Liver (tissue), 9 donors: ENCODE results near the gene ITGB1BP1. TPM values are rescaled to one million over a fixed set of nuclear protein-coding genes. Genes with fewer than 3 reads are reported as not detected.

Experiments
- DNase-seq: peaks from one replicate; pipeline ENCODE4 v3.0.0-alpha.2; 2017; ENCODE audit warnings: low spot score
- H3K27ac ChIP-seq, 2 donors: one replicate each; pipeline ENCODE4 v1.7.0; 2013; ENCODE audit warnings: inconsistent platforms in 2 of 2, low read length in 2 of 2, control low read depth in 1 of 2, low read depth in 1 of 2, mild to moderate bottlenecking in 1 of 2
- H3K27me3 ChIP-seq, 4 donors: one replicate each; pipeline versions ENCODE4 v1.6.1 to v1.7.0; 2013; ENCODE audit warnings: low read length in 3 of 4, inconsistent platforms in 1 of 4, mild to moderate bottlenecking in 1 of 4, moderate library complexity in 1 of 4; ENCODE audit not compliant: control insufficient read depth in 4 of 4, insufficient read depth in 4 of 4
- H3K36me3 ChIP-seq, 4 donors: one replicate each; pipeline versions ENCODE4 v1.6.1 to v1.7.0; 2013; ENCODE audit warnings: low read length in 3 of 4, mild to moderate bottlenecking in 3 of 4, low read depth in 1 of 4, moderate library complexity in 1 of 4; ENCODE audit not compliant: control insufficient read depth in 4 of 4, insufficient read depth in 3 of 4
- H3K4me1 ChIP-seq, 4 donors: one replicate each; pipeline versions ENCODE4 v1.6.1 to v1.7.0; 2013; ENCODE audit warnings: low read length in 3 of 4, mild to moderate bottlenecking in 3 of 4, moderate library complexity in 1 of 4; ENCODE audit not compliant: control insufficient read depth in 4 of 4, insufficient read depth in 4 of 4
- H3K4me3 ChIP-seq, 3 donors: one replicate each; pipeline versions ENCODE4 v1.6.1 to v1.7.0; 2013; ENCODE audit warnings: low read length in 3 of 3, control low read depth in 1 of 3, low read depth in 1 of 3, mild to moderate bottlenecking in 1 of 3
- H3K9ac ChIP-seq, 2 donors: one replicate each; pipeline ENCODE4 v1.7.0; 2013; ENCODE audit warnings: low read length in 2 of 2, mild to moderate bottlenecking in 2 of 2, moderate library complexity in 2 of 2, control low read depth in 1 of 2, low read depth in 1 of 2
- H3K9me3 ChIP-seq, 4 donors: one replicate each; pipeline versions ENCODE4 v1.6.1 to v1.7.0; 2013; ENCODE audit warnings: low read length in 3 of 4; ENCODE audit not compliant: control insufficient read depth in 4 of 4
- ATF3 ChIP-seq: IDR thresholded peaks from 2 replicates; pipeline ENCODE4 v1.6.1; 2016; ENCODE audit warnings: antibody characterized with exemption
- EGR1 ChIP-seq, 2 donors: IDR thresholded peaks; 2 replicates each; pipeline ENCODE4 v1.6.1; 2016 to 2018; ENCODE audit warnings: antibody characterized with exemption in 2 of 2, low read depth in 2 of 2
- FOXA1 ChIP-seq: IDR thresholded peaks from 2 replicates; pipeline ENCODE4 v1.6.1; 2016; ENCODE audit warnings: antibody characterized with exemption
- FOXA2 ChIP-seq: IDR thresholded peaks from 2 replicates; pipeline ENCODE4 v1.6.1; 2016; ENCODE audit warnings: antibody characterized with exemption
- HNF4G ChIP-seq: IDR thresholded peaks from 2 replicates; pipeline ENCODE4 v1.6.1; 2016; ENCODE audit warnings: antibody characterized with exemption
- JUND ChIP-seq, 2 donors: IDR thresholded peaks; 2 replicates each; pipeline ENCODE4 v1.6.1; 2016; ENCODE audit warnings: antibody characterized with exemption in 2 of 2
- MAX ChIP-seq: IDR thresholded peaks from 2 replicates; pipeline ENCODE4 v1.6.1; 2016; ENCODE audit warnings: antibody characterized with exemption
- NR2F2 ChIP-seq: IDR thresholded peaks from 2 replicates; pipeline ENCODE4 v1.6.1; 2016; ENCODE audit warnings: antibody characterized with exemption
- REST ChIP-seq: IDR thresholded peaks from 2 replicates; pipeline ENCODE4 v1.6.1; 2016; ENCODE audit warnings: antibody characterized with exemption, mild to moderate bottlenecking
- RXRA ChIP-seq, 2 donors: IDR thresholded peaks; 2 replicates each; pipeline ENCODE4 v1.6.1; 2017 to 2018; ENCODE audit warnings: antibody characterized with exemption in 2 of 2, mild to moderate bottlenecking in 1 of 2
- SP1 ChIP-seq: IDR thresholded peaks from 2 replicates; pipeline ENCODE4 v1.6.1; 2018; ENCODE audit warnings: antibody characterized with exemption, mild to moderate bottlenecking
- TAF1 ChIP-seq: conservative IDR thresholded peaks from 2 replicates; pipeline ENCODE4 v1.6.1; 2016; ENCODE audit warnings: antibody characterized with exemption, mild to moderate bottlenecking
- YY1 ChIP-seq: IDR thresholded peaks from 2 replicates; pipeline ENCODE4 v1.6.1; 2016; ENCODE audit warnings: antibody characterized with exemption, mild to moderate bottlenecking
- ZBTB33 ChIP-seq: IDR thresholded peaks from 2 replicates; pipeline ENCODE4 v1.6.1; 2016; ENCODE audit warnings: antibody characterized with exemption
- WGBS: extraction: QIAGEN DNeasy Blood & Tissue Kit; methylation state at CpG from one replicate; pipeline ENCODE4 v1.1.7; 2013; 5-methylcytosine and 5-hydroxymethylcytosine counted together
- polyA plus RNA-seq, 2 donors: library from polyadenylated mRNA; stranded (reverse) in 1 of 2; unstranded in 1 of 2; fragments of 200-250 nt in 1 of 2; fragments of >200 nt in 1 of 2; fragmentation: Nextera tagmentation in 1 of 2; extraction: Ambion mirVana in 1 of 2; gene quantifications; one replicate each; pipeline versions ENCODE4 v1.2.1 to v1.2.3, GENCODE V29; 2013 to 2015
- total RNA-seq, 2 donors: library from RNA; depleted of rRNA; stranded (reverse); fragments of >200 nt; gene quantifications; one replicate each; pipeline ENCODE4 v1.2.3, GENCODE V29; 2014
- donor health status: healthy.
- donor health status: healthy.
- donor health status: healthy.
- donor health status: healthy.
- donor health status: healthy.

ITGB1BP1 gene
- total and polyA plus RNA-seq, 4 donors, result 6.6 to 30.9 (median 13.7) TPM

GRCh38 chr2:9380702-9381628, 42.4 kb downstream of the ITGB1BP1 start:
- H3K27ac ChIP-seq, result no peak overlapping the region
- no peak overlapping the region for H3K4me3 ChIP-seq
- H3K9me3 ChIP-seq, result no peaks in the 10 kb centered on the region
- TF ChIP-seq SP1 (no peak), HNF4G (no peak), EGR1 (IDR thresholded peaks at IDR 0.05; ENCODE audit: low read depth in 2 of 2) (no peak), FOXA1 (no peak)
- DNase-seq, result no peak
- H3K9ac ChIP-seq, result no peak overlapping the region
- no peaks in the 10 kb centered on the region for H3K36me3 ChIP-seq
- H3K27me3 ChIP-seq, result no peaks in the 10 kb centered on the region
- no peaks in the 10 kb centered on the region for H3K4me1 ChIP-seq
- WGBS, result 90% methylated on average over 18 of the region's 18 CpGs

- H3K9me3 ChIP-seq, result no peaks in the 10 kb centered on the region
- DNase-seq, result no peak
- no peaks in the 10 kb centered on the region for H3K36me3 ChIP-seq
- no peak overlapping the region for H3K9ac ChIP-seq
- H3K27ac ChIP-seq, result no peak overlapping the region
- no peaks in the 10 kb centered on the region for H3K27me3 ChIP-seq
- no peak overlapping the region for H3K4me3 ChIP-seq
- WGBS, result 95% methylated on average over 5 of the region's 5 CpGs
- H3K4me1 ChIP-seq, result no peaks in the 10 kb centered on the region
- TF ChIP-seq RXRA (IDR thresholded peaks at IDR 0.05), result no peak
Observed at GRCh38 chr2:9379391-9379755, 44.0 kb downstream of the ITGB1BP1 start.

GRCh38 chr2:9378433-9379390, 44.6 kb downstream of the ITGB1BP1 start:
- Histone ChIP-seq H3K9me3 (no peaks in the 10 kb centered on the region), H3K4me3 (no peak overlapping the region), H3K4me1 (no peaks in the 10 kb centered on the region), H3K27me3 (no peaks in the 10 kb centered on the region), H3K9ac (no peak overlapping the region), H3K27ac (no peak overlapping the region), H3K36me3 (no peaks in the 10 kb centered on the region)
- TF ChIP-seq JUND (IDR thresholded peaks at IDR 0.05), result peak; percentile 54 to 76
- TF ChIP-seq FOXA1, result no peak
- DNase-seq, result no peak
- WGBS, result 91% methylated on average over 30 of the region's 30 CpGs

- Histone ChIP-seq H3K9ac (no peak overlapping the region), H3K27ac (no peak overlapping the region), H3K27me3 (no peaks in the 10 kb centered on the region), H3K36me3 (no peaks in the 10 kb centered on the region), H3K9me3 (no peaks in the 10 kb centered on the region), H3K4me3 (no peak overlapping the region), H3K4me1 (no peaks in the 10 kb centered on the region)
- WGBS, result 80% methylated on average over 9 of the region's 9 CpGs
- DNase-seq, result no peak
- TF ChIP-seq FOXA1, result no peak
- TF ChIP-seq JUND (IDR thresholded peaks at IDR 0.05), result no peak
- no peak for TF ChIP-seq NR2F2
- no peak for TF ChIP-seq YY1
- TF ChIP-seq ATF3, result no peak
- TF ChIP-seq HNF4G, result no peak
- TF ChIP-seq TAF1, result no peak
- no peak for TF ChIP-seq REST
- no peak for TF ChIP-seq MAX
- TF ChIP-seq FOXA2, result no peak
- no peak for TF ChIP-seq ZBTB33
- no peak for TF ChIP-seq SP1
- no peak for TF ChIP-seq RXRA (IDR thresholded peaks at IDR 0.05)
- TF ChIP-seq EGR1 (IDR thresholded peaks at IDR 0.05; ENCODE audit: low read depth in 2 of 2), result no peak
Observed at GRCh38 chr2:9377461-9378097, 45.7 kb downstream of the ITGB1BP1 start.
